RPMI8226 (cell line): Measurements from ENCODE around the gene ZSCAN20.
"Not testable (repeated sequence)": the region's sequence is repeated elsewhere in the genome, so short reads cannot be mapped to it uniquely, and the experiment has no call there.

Experiments used
- DNase-seq: peaks from one replicate; pipeline ENCODE4 v3.0.0-alpha.2; 2015

The ZSCAN20 gene

DNA sequence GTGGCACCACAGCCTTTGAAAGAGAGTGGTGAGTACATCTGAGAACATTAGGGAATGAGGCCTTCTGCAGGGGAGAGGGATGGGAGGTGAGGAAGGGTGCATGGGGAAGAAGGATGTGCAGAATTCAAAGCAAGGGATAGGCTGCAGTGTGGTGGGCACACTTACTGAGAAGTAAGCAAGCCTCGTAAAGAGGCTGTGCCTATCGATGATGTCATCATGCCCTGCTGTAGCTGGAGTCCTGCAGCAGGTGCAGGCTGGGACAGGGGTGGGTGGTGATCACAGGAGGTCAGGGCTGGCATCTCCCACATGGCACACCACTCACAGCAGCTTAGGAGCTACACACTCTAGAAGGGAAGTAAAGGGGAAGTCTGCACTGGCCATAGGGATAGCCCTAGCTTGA is 16.2 kb downstream of the ZSCAN20 start:
- no peak for DNase-seq

GRCh38 chr1:33494929-33495328 is 22.5 kb downstream of the ZSCAN20 start:
- DNase-seq: no peak

- DNase-seq: no peak
Observed at GRCh38 chr1:33497410-33497809, 25.0 kb downstream of the ZSCAN20 start.

- no peak for DNase-seq
Observed at GRCh38 chr1:33500547-33500946, 28.1 kb downstream of the ZSCAN20 start.

DNA sequence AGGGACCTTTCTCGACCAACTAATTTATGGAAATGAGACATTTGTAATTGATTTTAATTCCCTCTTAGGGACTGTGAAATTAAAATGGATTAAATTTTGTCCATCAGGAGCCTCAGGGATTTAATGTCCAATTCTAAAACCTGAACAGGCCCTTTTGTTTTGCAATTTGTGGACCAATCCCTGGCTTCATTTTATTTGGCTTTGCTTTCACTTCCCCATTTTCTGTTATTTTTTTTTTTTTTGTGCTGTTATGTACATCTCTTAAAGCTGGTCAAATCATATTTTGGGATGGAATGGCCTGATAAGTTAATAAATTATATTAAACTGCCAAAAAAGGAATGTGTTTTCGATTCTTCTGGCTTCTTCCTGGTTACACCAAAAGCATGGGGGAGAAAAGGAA is 28.9 kb downstream of the ZSCAN20 start:
- DNase-seq: peak; percentile 37

GRCh38 chr1:33501774-33502173 is 29.3 kb downstream of the ZSCAN20 start:
- DNase-seq: no peak

- DNase-seq: no peak
Observed at GRCh38 chr1:33502726-33503125, 30.3 kb downstream of the ZSCAN20 start.

- DNase-seq: no peak
Observed at GRCh38 chr1:33503506-33503905, 31.1 kb downstream of the ZSCAN20 start.

DNA sequence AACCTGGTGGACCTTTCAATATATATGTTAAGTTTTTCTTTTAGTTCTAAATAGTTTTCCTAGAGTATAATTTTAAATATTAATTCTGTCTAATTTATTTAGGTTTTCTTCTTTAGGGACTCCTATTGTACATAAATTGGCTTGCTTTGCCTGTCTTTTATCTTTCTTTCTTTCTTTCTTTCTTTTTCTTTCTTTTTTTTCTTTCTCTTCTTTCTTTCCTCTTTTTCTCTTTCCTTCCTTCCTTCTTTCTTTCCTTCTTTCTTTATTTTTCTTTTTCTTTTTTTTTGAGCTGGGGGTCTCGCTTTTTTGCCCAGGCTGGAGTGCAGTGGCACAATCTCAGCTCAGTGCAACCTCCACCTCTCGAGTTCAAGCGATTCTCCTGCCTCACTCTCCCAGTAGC is 35.2 kb downstream of the ZSCAN20 start:
- no peak for DNase-seq

GRCh38 chr1:33508151-33508550 is 35.7 kb downstream of the ZSCAN20 start:
- DNase-seq: no peak

- DNase-seq: not testable (repeated sequence)
Observed at GRCh38 chr1:33509276-33509675, 36.8 kb downstream of the ZSCAN20 start.

GRCh38 chr1:33512226-33513011 is 40.0 kb downstream of the ZSCAN20 start:
- no peak for DNase-seq

- DNase-seq: no peak
Observed at GRCh38 chr1:33515112-33515511, 42.7 kb downstream of the ZSCAN20 start.

DNA sequence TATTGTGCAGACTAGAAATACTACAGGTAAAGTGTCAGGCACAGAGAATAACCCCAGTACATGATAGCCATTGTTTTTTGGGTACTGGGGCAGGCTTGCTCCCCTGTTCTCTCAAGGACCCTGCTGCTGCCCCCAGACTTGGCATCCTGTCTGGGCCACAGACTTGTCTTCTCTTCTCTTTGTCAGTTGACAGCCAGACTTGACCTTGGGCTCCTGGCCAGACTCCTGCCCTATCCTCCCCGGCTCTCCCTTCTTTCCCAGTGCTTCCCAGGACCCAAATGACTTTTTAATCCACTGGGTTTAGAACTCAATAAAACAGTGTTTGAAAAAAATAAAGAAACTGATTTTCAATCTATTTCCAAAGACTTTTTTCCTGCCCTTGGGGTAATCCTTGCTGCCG is 43.2 kb downstream of the ZSCAN20 start:
- DNase-seq: no peak

- DNase-seq: no peak
Observed at GRCh38 chr1:33516428-33516827, 44.0 kb downstream of the ZSCAN20 start.

DNA sequence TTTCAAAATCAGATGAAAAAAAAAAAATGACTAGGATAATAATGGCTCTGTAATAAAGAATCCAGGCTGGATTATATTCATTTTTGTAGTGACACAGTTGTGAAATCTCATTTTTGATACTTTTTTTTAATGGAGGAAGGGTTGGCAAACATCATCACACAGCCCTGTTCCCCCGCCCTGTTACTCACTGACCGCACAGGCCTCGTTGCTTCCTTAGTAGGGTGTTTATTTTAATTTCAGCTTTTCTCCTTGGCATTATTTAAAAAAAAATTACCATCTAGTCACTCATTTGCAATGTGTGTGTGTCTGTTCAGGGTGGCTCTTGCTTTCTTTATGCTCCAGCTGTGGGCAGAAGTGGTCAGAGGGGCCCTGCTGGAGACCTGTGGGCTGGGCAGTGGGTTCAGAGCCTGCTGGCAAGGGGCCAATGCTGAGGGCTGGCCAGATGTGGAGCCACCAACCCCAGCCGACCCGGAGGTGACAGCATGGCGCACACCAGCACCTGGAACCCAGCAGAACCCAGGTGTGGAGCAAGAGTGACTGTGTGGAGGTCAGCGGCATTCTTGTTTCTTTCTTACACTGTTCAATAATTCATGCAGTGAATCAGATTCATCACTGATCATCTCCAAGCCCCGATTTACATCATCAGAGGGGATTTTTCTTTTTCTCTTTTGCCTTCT is 44.6 kb downstream of the ZSCAN20 start:
- peak; percentile 51 for DNase-seq

GRCh38 chr1:33517596-33518250 is 45.3 kb downstream of the ZSCAN20 start:
- DNase-seq: no peak

DNA sequence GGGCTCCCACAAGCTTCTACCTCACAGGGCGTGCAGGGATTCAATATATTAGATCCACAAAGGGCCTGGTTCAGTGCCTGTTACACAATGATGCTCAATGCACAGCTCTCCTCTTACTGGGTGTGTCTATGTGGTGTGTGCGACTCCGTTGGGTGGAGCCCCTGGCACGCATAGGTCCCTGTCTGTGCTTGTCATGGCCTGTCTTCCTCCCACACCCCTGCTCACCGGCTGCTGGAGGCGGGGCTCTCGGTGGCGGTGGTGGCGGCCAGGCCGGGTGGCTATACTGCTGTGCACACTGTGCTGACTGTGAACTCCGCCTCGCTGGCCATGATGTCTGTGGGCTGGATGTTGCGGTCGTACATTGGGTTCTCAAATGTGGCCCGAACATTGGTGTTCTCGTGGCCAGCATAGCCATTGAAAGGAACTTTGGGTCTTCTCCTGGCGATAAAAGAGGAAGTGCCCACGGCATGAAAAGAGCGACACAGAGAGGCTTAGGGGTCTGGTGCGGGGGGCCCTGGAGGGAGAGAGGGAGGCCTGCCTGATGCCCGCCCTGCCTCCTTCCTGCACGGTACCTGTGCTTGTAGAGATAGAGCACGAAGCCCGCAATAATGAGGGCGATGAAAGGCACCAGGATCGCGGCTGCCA is 46.9 kb downstream of the ZSCAN20 start:
- peak; percentile 34 for DNase-seq

DNA sequence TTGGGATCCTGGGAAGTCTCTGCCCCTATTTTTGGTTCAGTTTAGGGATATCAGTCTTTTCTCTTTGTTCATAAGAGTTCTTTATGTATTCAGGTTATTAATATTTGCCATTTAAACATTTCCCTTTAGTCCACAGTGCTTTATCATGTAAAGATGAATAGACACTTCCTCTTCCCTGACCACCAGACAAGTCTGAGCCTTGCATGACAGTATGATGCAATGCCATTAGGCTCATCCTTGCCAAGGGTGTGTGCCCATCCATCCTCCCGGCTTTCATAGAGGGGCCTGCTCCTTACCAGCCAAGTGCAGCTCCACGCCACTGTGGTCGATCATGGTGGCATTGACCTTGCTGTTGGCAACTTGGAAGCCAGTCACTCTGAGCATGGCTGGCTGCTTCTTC is 52.1 kb downstream of the ZSCAN20 start:
- no peak for DNase-seq

- no peak for DNase-seq
Observed at GRCh38 chr1:33527934-33528333, 55.5 kb downstream of the ZSCAN20 start.

DNA sequence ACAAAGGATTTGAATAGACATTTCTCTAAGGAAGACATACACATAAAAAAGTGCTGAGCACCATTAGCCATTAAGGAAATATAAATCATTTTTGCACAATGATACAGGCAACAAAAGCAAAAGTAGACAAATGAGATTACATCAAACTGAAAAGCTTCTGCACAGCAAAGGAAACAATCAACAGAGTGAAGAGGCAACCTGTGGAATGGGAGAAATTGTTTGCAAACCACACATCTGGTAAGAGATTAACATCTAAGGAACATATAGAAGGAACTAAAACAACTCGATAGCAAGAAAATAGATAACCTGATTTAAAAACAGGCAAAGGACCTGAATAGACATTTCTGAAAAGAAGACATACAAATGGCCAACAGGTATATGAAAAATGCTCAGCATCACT is 57.5 kb downstream of the ZSCAN20 start:
- DNase-seq: no peak

DNA sequence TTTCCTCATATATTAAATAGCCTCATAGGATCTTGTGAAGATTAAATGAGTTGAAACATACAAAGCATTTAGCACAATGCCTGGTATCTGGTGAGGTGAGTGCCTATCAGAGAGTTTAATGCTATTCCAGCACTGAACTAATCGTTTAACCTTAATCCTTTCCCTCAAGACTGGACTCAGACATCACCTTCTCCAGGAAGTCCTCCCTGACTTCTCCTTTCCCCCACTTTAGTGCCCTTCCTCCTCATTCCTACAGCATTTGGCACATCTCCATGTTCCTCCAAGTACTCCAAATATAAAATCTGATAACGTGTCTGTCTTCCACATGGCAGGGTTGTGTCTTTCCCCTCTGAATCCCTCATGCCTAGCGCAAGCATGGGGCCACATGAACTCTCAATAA is 59.8 kb downstream of the ZSCAN20 start:
- DNase-seq: no peak

- no peak for DNase-seq
Observed at GRCh38 chr1:33532936-33533335, 60.5 kb downstream of the ZSCAN20 start.

- no peak for DNase-seq
Observed at GRCh38 chr1:33535334-33535733, 62.9 kb downstream of the ZSCAN20 start.
